ENCODE measurements around the gene CLCN6. TPM values are rescaled to one million over a fixed set of nuclear protein-coding genes. Genes with fewer than 3 reads are reported as not detected.

CLCN6 gene
- total and polyA plus RNA-seq, 10 of the 15 experiments (the other 5 are each of a cell fraction or from before 2014, with no cell fraction given), result 2.2 to 20.9 (median 10.2) TPM

- no peak for TF ChIP-seq RUNX3 (IDR thresholded peaks at IDR 0.05; ENCODE audit: low read length)
- TF ChIP-seq CHD4 (IDR thresholded peaks at IDR 0.05), result no peak
- TF ChIP-seq HCFC1 (IDR thresholded peaks at IDR 0.05; ENCODE audit: low read length), result no peak
- TF ChIP-seq ZNF384 (IDR thresholded peaks at IDR 0.05; ENCODE audit: borderline replicate concordance, low read depth, low read length), result no peak
- no peak for TF ChIP-seq CEBPB (IDR thresholded peaks at IDR 0.05; ENCODE audit: borderline replicate concordance in 1 of 2, low read depth in 2 of 2, low read length in 2 of 2)
- TF ChIP-seq TCF12 (IDR thresholded peaks at IDR 0.05; ENCODE audit: low read depth, low read length), result 0 out of 2 replicates have a peak, but pooled peaks have one; percentile 2
- TF ChIP-seq, protein P1, sequence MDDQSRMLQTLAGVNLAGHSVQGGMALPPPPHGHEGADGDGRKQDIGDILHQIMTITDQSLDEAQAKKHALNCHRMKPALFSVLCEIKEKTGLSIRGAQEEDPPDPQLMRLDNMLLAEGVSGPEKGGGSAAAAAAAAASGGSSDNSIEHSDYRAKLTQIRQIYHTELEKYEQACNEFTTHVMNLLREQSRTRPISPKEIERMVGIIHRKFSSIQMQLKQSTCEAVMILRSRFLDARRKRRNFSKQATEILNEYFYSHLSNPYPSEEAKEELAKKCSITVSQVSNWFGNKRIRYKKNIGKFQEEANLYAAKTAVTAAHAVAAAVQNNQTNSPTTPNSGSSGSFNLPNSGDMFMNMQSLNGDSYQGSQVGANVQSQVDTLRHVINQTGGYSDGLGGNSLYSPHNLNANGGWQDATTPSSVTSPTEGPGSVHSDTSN (IDR thresholded peaks at IDR 0.05; ENCODE audit: insufficient replicate concordance, low read depth, low read length), result no peak
- no peak for TF ChIP-seq TCF7 (IDR thresholded peaks at IDR 0.05; ENCODE audit: borderline replicate concordance)
- TF ChIP-seq POLR2AphosphoS2 (IDR thresholded peaks at IDR 0.05; ENCODE audit: low read depth, low read length), result no peak
- no peak for TF ChIP-seq RCOR1 (conservative IDR thresholded peaks at IDR 0.05; ENCODE audit: low read depth, low read length)
These were observed 20.8 kb upstream of the CLCN6 start (continued) for GRCh38 chr1:11784993-11785769.

DNA sequence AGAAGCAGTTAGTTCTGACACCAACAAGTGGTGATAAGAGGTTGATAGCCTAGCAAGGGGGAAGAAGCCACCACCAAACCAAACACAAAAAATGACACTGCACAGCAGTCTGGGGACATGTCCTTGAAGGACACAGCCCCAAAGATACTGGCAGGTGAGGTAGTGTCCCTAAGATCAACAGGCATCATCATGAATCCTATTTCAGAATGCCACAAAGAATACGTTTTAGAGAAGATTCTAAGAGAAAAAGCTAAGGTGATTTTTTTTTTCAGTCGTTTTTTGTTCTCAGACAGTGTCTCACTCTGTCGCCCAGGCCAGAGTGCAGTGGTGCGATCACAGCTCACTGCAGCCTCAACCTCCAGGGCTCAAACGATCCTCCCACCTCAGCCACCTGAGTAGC lies 19.8 kb upstream of the CLCN6 start:
- no peak overlapping the region for H3K27ac ChIP-seq (ENCODE audit: control insufficient read depth, insufficient read depth)
- DNase-seq (ENCODE audit: low read depth, low spot score) (no peak), FAIRE-seq (no peak), ATAC-seq (no peak)
- 14% methylated on average over 5 of the region's 5 CpGs for WGBS (ENCODE audit: insufficient coverage, insufficient replicate concordance, low lambda C conversion rate, missing lambda C conversion rate)
- RAD21 ChIA-PET (ENCODE audit: unreplicated experiment), result interaction anchor here (0.9 kb wide), 1 partner anchor 22 kb away, joined by 3 read pairs; no protein-coding TSS in a partner anchor
- CTCF ChIA-PET, result interaction anchor here (0.7 to 4.9 kb wide), 10 partner anchors 11 to 1230 kb away, joined by 3 to 24 read pairs (median 4); partner anchors contain the start of genes CLCN6 and MTHFR
- intact Hi-C loops (cut with micrococcal nuclease; ENCODE audit: unreplicated experiment) (loop anchor here (5.0 kb wide), 1 partner anchor 106 kb away; no protein-coding TSS in a partner anchor), in situ Hi-C loops (cut with MboI) (no loop called here)
- H3K79me2 ChIP-seq (ENCODE audit: control insufficient read depth, insufficient read depth, low read length), result no peaks in the 10 kb centered on the region
- POLR2A ChIA-PET, result interaction anchor here (1.3 to 1.4 kb wide), 2 partner anchors 17 to 20 kb away, joined by 3 read pairs; no protein-coding TSS in a partner anchor
- no peak overlapping the region for H3K4me2 ChIP-seq (ENCODE audit: control insufficient read depth, insufficient read depth)
- SMC1A ChIA-PET (ENCODE audit: uncharacterized antibody, unreplicated experiment), result no interaction called here
- H3K9ac ChIP-seq (ENCODE audit: control insufficient read depth, insufficient read depth, low read length), result no peak overlapping the region
- peaks cover 4% of the 10 kb centered on the region; the same call in 1 of the 2 replicates for H3K4me1 ChIP-seq (ENCODE audit: control insufficient read depth, insufficient read depth, low read length)
- no peak overlapping the region for H3K4me3 ChIP-seq
- TSS peak; percentile 56 for BruUV-seq (replicated peaks)
- H2AFZ ChIP-seq (ENCODE audit: control insufficient read depth, low read depth, low read length), result no peak overlapping the region
- no peaks in the 10 kb centered on the region for H3K9me3 ChIP-seq (replicated peaks; ENCODE audit: control insufficient read depth, insufficient read depth, low read length)
- no peaks in the 10 kb centered on the region for H3K36me3 ChIP-seq (ENCODE audit: control insufficient read depth in 2 of 2, insufficient read depth in 2 of 2, low read length in 1 of 2)
- no peaks in the 10 kb centered on the region for H3K27me3 ChIP-seq (replicated peaks in 1 of 2; ENCODE audit: control insufficient read depth in 2 of 2, insufficient read depth in 2 of 2, low read length in 1 of 2)
- no peaks in the 10 kb centered on the region for H4K20me1 ChIP-seq (ENCODE audit: control insufficient read depth, insufficient read depth)
- TF ChIP-seq, protein P2, sequence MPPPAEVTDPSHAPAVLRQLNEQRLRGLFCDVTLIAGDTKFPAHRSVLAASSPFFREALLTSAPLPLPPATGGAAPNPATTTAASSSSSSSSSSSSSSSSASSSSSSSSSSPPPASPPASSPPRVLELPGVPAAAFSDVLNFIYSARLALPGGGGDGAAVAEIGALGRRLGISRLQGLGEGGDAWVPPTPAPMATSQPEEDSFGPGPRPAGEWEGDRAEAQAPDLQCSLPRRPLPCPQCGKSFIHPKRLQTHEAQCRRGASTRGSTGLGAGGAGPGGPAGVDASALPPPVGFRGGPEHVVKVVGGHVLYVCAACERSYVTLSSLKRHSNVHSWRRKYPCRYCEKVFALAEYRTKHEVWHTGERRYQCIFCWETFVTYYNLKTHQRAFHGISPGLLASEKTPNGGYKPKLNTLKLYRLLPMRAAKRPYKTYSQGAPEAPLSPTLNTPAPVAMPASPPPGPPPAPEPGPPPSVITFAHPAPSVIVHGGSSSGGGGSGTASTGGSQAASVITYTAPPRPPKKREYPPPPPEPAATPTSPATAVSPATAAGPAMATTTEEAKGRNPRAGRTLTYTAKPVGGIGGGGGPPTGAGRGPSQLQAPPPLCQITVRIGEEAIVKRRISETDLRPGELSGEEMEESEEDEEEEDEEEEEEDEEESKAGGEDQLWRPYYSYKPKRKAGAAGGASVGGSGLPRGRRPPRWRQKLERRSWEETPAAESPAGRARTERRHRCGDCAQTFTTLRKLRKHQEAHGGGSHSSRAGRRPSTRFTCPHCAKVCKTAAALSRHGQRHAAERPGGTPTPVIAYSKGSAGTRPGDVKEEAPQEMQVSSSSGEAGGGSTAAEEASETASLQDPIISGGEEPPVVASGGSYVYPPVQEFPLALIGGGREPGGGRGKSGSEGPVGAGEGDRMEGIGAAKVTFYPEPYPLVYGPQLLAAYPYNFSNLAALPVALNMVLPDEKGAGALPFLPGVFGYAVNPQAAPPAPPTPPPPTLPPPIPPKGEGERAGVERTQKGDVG (CRISPR knock-in tag; IDR thresholded peaks at IDR 0.05), result no peak
- TF ChIP-seq NFIC (IDR thresholded peaks at IDR 0.05; ENCODE audit: low read depth, low read length), result no peak
- no peak for TF ChIP-seq FOXM1 (IDR thresholded peaks at IDR 0.05; ENCODE audit: low read depth, low read length)
